Raji (cell line): ENCODE measurements around the gene TRAF7.
A peak's percentile ranks its signal among the peaks of the same experiment; 100 is the strongest.

Experiments
- POLR2A ChIP-seq: IDR thresholded peaks from 2 replicates; pipeline ENCODE4 v1.6.1; 2011; ENCODE audit warnings: low read depth, low read length, control low read depth; ENCODE audit not compliant: insufficient read depth

Gene TRAF7

DNA sequence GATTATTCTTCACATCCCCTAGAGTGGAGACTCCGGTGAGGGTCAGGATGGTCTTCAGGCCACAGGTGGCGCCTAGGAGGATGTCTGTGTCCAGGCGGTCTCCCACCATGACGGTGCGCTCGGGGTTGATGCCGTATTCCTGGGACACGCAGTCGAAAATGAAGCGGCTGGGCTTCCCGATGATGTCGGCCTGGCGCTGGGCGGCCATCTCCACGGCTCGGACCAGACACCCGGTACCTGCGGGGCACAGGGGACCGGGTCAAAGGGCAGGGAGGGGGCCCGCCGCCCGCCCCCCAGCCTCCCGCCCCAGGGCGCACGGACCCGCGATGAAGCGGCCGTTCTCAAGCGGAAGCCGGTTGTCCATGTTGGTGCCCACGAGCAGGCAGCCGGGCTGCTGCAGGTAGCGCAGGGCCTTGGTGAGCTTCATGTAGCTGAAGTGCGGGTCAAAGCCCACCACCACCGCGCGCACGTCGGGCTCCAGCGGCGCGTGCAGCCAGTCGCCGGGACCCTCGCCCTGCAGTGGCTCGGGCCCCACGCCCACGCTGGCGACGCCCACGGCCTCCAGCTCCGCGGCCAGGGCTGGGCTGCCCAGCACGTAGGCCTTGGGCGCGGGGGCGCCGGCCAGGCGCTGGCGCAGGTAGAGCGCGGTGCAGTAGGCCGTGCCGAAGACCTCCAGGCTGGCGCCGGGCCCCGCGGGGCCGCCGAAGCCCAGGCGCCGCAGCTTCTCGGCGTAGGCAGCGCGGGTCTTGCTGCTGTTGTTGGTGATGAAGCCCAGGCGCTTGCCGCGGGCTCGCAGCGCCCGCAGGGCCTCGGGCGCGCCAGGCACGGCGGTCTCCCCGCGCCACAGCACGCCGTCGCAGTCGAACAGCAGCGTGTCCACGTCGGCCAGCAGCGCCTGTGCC lies 58.5 kb downstream of the TRAF7 start:
- peak; percentile 62; the same call in 1 of the 2 replicates for TF ChIP-seq POLR2A

GRCh38 chr16:2214719-2214968 lies 59.1 kb downstream of the TRAF7 start, which contains the start of gene PGP:
Gene PGP (minus strand): TSS chr16:2214840. CDS start chr16:2214777, 63 bp downstream.
- no peak; the same call in 1 of the 2 replicates for TF ChIP-seq POLR2A

DNA sequence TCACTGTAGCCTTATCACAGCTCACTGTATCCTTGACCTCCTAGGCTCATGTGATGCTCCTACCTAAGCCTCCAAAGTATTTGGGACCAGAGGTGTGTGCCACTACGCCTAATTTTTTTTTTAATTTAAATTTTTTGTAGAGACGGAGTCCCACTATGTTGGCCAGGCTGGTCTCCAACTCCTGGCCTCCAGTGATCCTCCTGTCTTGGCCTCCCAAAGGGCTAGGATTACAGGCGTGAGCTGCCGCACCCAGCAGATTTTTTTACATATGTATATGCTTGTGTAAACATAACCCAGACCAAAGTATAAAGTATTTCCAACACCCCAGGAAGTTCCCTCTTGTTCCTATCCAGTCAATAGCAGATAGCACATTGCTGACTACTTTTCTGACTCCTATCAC lies 60.7 kb downstream of the TRAF7 start:
- no peak for TF ChIP-seq POLR2A

- peak; percentile 95 for TF ChIP-seq POLR2A
Measured at GRCh38 chr16:2223221-2223941, 67.8 kb downstream of the TRAF7 start, which contains the start of gene E4F1. Gene E4F1 (plus strand): TSS chr16:2223591. CDS start chr16:2223614, 23 bp downstream.

DNA sequence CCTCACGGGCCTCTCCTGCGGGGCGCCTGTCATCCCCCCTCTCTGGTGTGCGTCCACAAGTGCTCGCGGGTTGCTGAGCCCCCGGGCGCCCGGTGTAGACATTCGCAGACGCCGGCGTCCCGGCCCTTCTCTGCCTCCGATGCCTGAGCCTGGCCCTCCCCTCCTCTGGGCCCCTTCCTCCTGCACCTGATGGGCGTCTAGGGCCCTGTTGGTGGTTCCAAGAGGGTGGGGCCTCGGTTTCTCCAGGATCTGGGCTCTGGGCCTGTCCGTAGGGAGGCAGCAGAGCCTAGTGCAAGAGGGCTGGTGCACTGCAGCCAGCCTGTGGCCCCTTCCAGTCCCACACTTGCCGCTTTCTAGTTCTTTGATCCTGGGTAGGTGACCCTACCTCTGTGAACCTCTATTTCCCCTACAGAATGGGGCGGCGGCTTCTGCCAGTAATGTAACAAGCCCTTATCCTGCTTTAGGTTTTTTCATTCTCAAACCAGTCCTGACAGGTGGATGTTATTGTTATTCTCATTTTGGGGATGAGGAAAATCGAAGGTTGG lies 68.4 kb downstream of the TRAF7 start:
- TF ChIP-seq POLR2A: no peak

- no peak for TF ChIP-seq POLR2A
Measured at GRCh38 chr16:2226245-2226793, 70.7 kb downstream of the TRAF7 start.

DNA sequence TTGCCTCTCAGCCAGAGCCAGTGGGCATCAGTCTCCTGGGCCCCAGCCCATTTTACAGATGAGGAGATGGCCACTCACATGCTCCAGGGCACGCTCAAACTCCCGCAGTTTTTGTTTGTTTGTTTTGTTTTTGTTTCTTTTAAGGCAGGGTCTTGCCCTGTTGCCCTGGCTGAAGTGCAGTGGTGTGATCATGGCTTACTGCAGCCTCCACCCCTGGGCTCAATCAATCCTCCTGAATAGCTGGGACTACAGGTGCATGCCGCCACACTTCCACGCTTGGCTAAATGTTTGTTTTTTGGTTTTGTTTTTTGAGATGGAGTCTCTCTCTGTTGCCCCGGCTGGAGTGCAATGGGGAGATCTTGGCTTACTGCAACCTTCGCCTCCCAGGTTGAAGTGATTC lies 71.3 kb downstream of the TRAF7 start:
- TF ChIP-seq POLR2A: no peak
